VCaP (cell line): ENCODE results near the gene FBXO7.

Experiments
- H3K27ac ChIP-seq: fragments of 450-650 bp; 2 replicates; pipeline ENCODE4 v1.5.1; 2017
- CTCF ChIP-seq: fragments of 450-650 bp; conservative IDR thresholded peaks from 2 replicates; pipeline ENCODE4 v1.5.1; 2017; ENCODE audit warnings: mild to moderate bottlenecking, moderate library complexity

FBXO7 gene

GRCh38 chr22:32511274-32511673 is 36.7 kb downstream of the FBXO7 start:
- no peak overlapping the region for H3K27ac ChIP-seq

GRCh38 chr22:32511776-32512175 is 37.2 kb downstream of the FBXO7 start:
- TF ChIP-seq CTCF: no peak

More at GRCh38 chr22:32511274-32511673, 36.7 kb downstream of the FBXO7 start:
- TF ChIP-seq CTCF: no peak

GRCh38 chr22:32512267-32512982 is 37.8 kb downstream of the FBXO7 start:
- no peak overlapping the region for H3K27ac ChIP-seq
- no peak for TF ChIP-seq CTCF

More at GRCh38 chr22:32511776-32512175, 37.2 kb downstream of the FBXO7 start:
- H3K27ac ChIP-seq: no peak overlapping the region

- H3K27ac ChIP-seq: no peak overlapping the region
- TF ChIP-seq CTCF: no peak
Observed at GRCh38 chr22:32515084-32515483, 40.5 kb downstream of the FBXO7 start.

GRCh38 chr22:32517488-32517887 is 42.9 kb downstream of the FBXO7 start:
- H3K27ac ChIP-seq: no peak overlapping the region
- no peak for TF ChIP-seq CTCF

GRCh38 chr22:32517921-32518320 is 43.3 kb downstream of the FBXO7 start:
- H3K27ac ChIP-seq: no peak overlapping the region
- TF ChIP-seq CTCF: no peak

- TF ChIP-seq CTCF: no peak
- no peak overlapping the region for H3K27ac ChIP-seq
Observed at GRCh38 chr22:32518381-32518780, 43.8 kb downstream of the FBXO7 start.
